ENCODE results near the gene RASGRP2.

The RASGRP2 gene

GRCh38 chr11:64694026-64694755, 49.8 kb downstream of the RASGRP2 start:
- no peak for DNase-seq

GRCh38 chr11:64692764-64693331, 51.1 kb downstream of the RASGRP2 start:
- DNase-seq = no peak

GRCh38 chr11:64691543-64691942, 52.4 kb downstream of the RASGRP2 start:
- no peak for DNase-seq

- DNase-seq = no peak
Observed at GRCh38 chr11:64690235-64690634, 53.7 kb downstream of the RASGRP2 start.

GRCh38 chr11:64688534-64688982, 55.4 kb downstream of the RASGRP2 start:
- peak; percentile 90 to 92 for DNase-seq

GRCh38 chr11:64687643-64688533, 56.1 kb downstream of the RASGRP2 start:
- DNase-seq = no peak

- DNase-seq = no peak
Observed at GRCh38 chr11:64687204-64687603, 56.7 kb downstream of the RASGRP2 start.

- no peak for DNase-seq
Observed at GRCh38 chr11:64686466-64687170, 57.3 kb downstream of the RASGRP2 start.

GRCh38 chr11:64685536-64685935, 58.4 kb downstream of the RASGRP2 start:
- DNase-seq = no peak

GRCh38 chr11:64684357-64684756, 59.6 kb downstream of the RASGRP2 start:
- DNase-seq = no peak

GRCh38 chr11:64681171-64681570, 62.8 kb downstream of the RASGRP2 start:
- DNase-seq = no peak

GRCh38 chr11:64679846-64680245, 64.1 kb downstream of the RASGRP2 start:
- no peak for DNase-seq

- DNase-seq = no peak
Observed at GRCh38 chr11:64677441-64678023, 66.4 kb downstream of the RASGRP2 start.
